GM12872 (cell line): ENCODE results near the gene ARID1B.

ENCODE experiments used
- CTCF ChIP-seq: IDR thresholded peaks from 3 replicates; pipeline ENCODE4 v1.5.1; 2011; ENCODE audit warnings: low read depth, mild to moderate bottlenecking, low read length, moderate library complexity; ENCODE audit not compliant: insufficient read depth

ARID1B gene

DNA sequence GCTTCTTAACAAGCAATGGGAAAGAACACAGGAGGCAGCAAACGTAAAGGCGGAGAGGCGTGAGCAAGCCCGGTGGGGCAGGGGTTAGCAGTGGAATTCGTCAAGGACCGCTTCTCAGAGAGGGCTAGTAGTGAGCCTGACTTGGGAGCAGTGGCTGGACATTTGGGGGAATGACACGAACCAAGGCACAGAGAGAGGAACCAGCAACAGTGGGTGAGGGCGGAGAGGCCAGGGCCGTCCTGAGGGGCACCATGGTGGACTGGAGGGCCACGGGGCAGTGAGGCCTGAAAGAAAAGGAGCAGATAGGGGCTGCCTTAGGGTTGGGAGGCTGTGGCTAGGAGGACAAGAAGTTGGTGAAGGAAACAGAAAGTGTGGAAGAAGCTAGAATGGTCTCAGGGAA lies 12.1 kb upstream of the ARID1B start:
- TF ChIP-seq CTCF: no peak

DNA sequence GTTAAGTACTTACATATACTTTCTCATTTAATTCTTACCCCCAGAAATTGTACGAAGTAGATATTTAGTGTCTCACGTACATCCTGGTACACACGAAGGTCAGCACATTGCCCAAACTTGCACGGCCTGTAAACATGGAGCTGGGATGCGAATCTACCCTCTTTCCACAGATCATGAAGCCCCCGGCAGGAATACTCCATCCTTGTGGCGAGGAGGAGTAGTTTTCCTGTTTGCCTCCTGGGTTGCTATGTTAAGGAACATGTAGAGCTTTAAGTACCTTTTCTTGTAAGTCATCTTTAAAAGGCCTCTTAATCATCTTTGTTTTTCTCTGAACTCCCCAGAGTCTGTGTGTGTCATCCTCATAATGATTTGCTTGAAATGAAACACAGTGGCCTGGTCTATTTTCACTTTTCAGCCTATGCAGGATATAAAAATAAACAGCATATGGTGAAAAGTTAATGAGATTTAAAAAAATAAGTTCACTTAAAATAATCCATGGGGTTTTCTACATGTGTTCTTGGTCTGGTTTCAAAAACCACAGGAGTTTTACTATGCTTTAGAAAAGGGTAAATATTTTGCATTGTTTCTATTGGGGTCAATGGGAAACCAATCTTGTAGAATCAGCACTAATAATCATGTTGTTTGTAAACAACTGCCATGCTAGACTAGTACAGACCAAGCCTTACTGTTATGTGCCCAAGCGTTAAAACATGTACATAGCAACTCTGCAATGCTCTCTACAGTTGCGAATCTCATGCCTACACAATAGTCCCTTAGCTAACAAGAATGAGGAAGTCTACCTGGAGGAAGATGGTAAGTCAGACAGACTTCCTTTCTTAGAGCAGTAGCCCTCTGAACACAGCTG lies 9.3 kb upstream of the ARID1B start:
- TF ChIP-seq CTCF: peak; percentile 24; the same call in 1 of the 3 replicates

- TF ChIP-seq CTCF: no peak
These were observed 6.1 kb upstream of the ARID1B start for GRCh38 chr6:156771047-156771446.

DNA sequence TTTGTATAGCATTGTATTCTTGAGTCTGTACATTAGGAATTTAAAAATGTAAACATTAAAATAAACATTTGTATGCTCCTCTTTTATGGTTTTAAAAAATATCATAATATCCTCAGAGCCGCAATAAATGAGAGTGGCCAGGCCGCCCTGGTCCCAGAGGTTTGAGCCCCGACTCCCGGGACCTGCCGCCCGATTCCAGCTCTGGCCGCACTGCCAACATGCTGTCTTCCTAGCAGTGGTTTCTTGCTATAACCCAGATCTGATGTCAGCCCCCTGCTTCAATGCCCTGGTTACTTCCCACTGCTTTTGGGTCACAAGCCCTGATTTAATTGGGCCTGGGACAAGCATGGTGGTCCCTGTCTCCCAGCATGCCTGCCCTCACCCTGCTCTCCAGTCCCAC lies 5.4 kb upstream of the ARID1B start:
- no peak for TF ChIP-seq CTCF

DNA sequence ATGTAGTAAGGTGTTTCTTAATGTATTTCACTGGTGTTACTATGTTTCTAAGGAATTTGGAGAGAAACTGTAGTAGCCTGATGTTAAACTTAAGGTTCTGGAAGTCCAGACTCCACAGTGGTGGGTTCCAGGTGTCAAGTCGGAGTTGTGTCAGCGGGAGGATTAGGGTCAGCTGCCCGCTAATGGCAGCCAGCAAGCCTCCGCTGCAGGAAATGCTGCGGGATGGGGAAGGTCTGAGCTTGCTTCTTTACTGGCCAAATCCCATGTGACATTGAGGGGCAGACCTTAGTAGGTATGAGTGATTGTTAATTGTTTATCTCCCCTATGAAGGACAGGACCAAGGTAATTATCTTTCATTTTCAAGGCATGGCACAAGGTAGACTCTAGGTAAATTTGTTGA lies 3.7 kb upstream of the ARID1B start:
- TF ChIP-seq CTCF: no peak

GRCh38 chr6:156773935-156774852 lies 3.0 kb upstream of the ARID1B start:
- no peak for TF ChIP-seq CTCF

- no peak for TF ChIP-seq CTCF
These were observed 2.2 kb upstream of the ARID1B start for GRCh38 chr6:156774863-156775405.
